ENCODE measurements around the gene TGFBR1.

TGFBR1 gene

DNA sequence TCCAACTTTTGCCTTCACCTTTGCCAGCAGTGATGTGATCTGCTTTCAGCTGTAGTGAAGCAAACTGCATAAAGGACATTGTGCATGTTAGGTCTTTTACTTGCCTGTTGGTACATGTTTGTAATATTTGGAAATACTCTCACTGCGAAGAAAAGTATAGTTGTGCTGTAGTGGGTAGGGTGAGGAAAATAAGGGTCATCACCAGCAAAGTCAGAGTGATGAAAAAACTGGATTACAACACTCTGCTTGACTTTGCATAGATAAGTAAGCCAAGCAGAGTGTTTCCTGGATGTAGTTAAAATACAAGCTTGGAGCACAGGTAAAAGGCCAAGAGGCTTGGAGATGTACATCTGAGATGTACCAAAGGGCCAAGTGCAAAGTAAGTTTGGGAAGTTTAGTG is 16.7 kb downstream of the TGFBR1 start:
- Mint-ChIP-seq H3K27ac (no peak overlapping the region), H3K36me3 (ENCODE audit: low read depth) (peaks cover 49% of the 10 kb centered on the region), H3K4me1 (peaks cover 20% of the 10 kb centered on the region), H3K9me3 (peaks cover 20% of the 10 kb centered on the region), H3K4me3 (no peak overlapping the region), H3K27me3 (ENCODE audit: low read depth, poor library complexity) (no peaks in the 10 kb centered on the region)
- no peak for DNase-seq
- TF ChIP-seq, protein P1, sequence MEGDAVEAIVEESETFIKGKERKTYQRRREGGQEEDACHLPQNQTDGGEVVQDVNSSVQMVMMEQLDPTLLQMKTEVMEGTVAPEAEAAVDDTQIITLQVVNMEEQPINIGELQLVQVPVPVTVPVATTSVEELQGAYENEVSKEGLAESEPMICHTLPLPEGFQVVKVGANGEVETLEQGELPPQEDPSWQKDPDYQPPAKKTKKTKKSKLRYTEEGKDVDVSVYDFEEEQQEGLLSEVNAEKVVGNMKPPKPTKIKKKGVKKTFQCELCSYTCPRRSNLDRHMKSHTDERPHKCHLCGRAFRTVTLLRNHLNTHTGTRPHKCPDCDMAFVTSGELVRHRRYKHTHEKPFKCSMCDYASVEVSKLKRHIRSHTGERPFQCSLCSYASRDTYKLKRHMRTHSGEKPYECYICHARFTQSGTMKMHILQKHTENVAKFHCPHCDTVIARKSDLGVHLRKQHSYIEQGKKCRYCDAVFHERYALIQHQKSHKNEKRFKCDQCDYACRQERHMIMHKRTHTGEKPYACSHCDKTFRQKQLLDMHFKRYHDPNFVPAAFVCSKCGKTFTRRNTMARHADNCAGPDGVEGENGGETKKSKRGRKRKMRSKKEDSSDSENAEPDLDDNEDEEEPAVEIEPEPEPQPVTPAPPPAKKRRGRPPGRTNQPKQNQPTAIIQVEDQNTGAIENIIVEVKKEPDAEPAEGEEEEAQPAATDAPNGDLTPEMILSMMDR (IDR thresholded peaks at IDR 0.05), result no peak

DNA sequence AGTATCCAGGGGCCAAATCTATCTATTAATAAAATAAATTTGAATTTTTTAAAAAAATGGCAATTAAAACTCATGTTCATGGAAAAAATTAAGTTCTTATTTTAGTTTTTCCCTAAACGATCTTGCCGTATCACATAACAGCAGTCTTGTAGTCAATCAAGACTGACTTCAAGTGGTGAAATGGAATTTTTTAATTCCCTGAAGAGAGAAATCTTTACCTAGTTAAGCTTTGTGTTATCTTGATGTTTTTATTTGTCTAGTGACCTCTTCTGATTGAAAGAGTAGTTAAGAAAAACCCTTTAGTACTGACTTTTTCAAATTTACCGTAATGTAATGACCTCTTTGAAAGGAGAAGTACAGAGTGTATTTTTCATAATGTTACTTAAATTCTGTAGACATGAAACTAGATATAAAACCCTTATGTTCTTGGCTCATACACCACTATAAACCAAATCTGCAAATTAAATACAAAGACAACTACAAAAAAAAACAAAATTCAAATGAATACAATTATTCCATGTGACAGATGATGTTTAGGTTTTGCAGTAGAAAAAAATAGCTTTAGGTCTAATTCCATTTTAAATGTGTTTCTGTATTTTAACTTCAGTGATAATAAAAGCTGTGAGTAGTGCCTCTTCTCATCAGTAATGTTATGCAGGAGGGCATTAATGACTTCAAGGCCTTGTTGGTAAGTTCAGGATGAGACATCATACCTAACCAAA is 19.8 kb downstream of the TGFBR1 start:
- Mint-ChIP-seq H3K4me1 (peaks cover 8% of the 10 kb centered on the region), H3K4me3 (no peak overlapping the region), H3K9me3 (peaks cover 26% of the 10 kb centered on the region), H3K27ac (no peak overlapping the region), H3K27me3 (ENCODE audit: low read depth, poor library complexity) (no peaks in the 10 kb centered on the region), H3K36me3 (ENCODE audit: low read depth) (peaks cover 53% of the 10 kb centered on the region)
- TF ChIP-seq, protein P1 (IDR thresholded peaks at IDR 0.05), result no peak
- no peak for DNase-seq

DNA sequence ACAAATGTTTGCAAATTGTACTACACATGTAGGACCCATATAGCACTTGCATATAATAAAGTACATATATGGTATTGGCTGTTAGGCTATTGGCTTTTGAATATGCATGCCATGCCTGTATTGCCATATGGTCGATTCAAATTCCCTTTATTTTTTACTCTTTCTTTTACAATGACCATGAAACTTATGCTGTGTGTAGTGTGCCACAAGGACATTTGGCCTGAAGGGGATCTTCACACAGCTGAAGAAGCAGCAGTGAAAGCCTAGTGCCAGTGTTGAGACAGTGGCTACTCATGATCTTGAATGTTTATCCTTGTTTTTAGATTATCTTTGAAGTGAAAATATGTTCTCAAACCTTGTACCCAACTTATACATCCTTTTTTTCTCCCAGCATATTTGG is 20.5 kb downstream of the TGFBR1 start:
- Mint-ChIP-seq H3K27me3 (ENCODE audit: low read depth, poor library complexity) (no peaks in the 10 kb centered on the region), H3K27ac (no peak overlapping the region), H3K9me3 (peaks cover 26% of the 10 kb centered on the region), H3K4me3 (no peak overlapping the region), H3K4me1 (peaks cover 4% of the 10 kb centered on the region), H3K36me3 (ENCODE audit: low read depth) (peaks cover 57% of the 10 kb centered on the region)
- TF ChIP-seq, protein P1 (IDR thresholded peaks at IDR 0.05), result no peak
- no peak for DNase-seq

DNA sequence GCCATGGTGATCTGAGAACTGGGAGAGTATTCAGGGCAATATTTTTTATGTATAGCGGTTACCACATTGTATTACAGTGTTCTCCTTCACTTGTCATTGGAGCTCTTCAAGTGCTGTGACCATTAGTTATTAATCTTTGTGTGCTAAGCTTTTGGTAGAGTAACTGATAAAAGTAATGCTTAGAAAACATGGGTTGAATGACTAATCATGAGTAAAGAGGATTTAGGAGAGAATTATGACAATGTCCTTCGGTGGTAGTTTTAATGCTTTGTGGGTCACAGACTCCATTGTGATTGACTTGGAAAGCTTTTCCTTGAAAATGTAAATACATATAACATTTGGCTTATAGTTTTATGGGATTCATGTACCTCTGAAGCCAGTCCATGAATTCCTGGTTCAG is 21.4 kb downstream of the TGFBR1 start:
- no peak overlapping the region for H3K27ac Mint-ChIP-seq
- TF ChIP-seq, protein P1 (IDR thresholded peaks at IDR 0.05), result no peak
- H3K36me3 Mint-ChIP-seq (ENCODE audit: low read depth), result peaks cover 65% of the 10 kb centered on the region
- no peak for DNase-seq
- no peaks in the 10 kb centered on the region for H3K4me1 Mint-ChIP-seq
- no peaks in the 10 kb centered on the region for H3K27me3 Mint-ChIP-seq (ENCODE audit: low read depth, poor library complexity)
- H3K4me3 Mint-ChIP-seq, result no peak overlapping the region
- peaks cover 26% of the 10 kb centered on the region for H3K9me3 Mint-ChIP-seq

DNA sequence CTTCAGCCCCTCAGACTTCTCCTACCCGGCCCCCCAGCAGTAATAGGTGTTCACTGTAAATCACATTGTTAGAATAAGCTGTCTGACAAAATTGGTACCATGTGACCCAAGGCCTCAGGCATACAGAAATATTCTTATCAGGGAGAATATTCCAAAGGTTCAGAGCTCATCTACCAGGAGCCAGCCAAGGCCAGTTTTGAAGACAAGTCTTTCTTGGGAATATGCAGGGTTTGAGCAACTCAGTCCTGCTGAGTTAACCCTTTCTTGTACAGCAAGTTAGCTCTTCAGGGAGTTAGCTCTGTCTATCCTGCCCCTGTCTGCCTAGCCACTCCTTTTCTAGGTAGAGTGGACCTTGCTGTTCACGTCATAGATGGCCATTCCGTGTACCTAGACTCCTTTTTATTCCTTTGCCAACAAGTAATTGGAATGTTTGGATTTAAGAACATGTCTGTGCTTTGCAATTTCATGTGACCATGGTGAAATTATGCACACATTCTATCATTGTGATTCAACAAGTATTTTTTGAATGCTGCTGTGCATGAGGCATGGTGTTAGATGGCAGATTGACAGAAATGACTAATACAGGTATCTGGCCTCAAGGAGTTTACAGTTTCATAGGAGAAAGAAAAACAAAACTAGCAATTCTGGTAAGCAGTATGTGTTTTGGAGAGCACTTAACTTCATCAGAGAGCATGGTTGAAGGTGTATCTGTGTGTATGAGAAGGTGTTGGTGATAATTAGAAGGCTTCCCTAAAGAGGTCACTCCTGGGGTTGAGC is 22.6 kb downstream of the TGFBR1 start:
- Mint-ChIP-seq H3K27ac (no peak overlapping the region), H3K36me3 (ENCODE audit: low read depth) (peaks cover 70% of the 10 kb centered on the region), H3K27me3 (ENCODE audit: low read depth, poor library complexity) (no peaks in the 10 kb centered on the region), H3K4me3 (no peak overlapping the region), H3K9me3 (peaks cover 26% of the 10 kb centered on the region), H3K4me1 (no peaks in the 10 kb centered on the region)
- TF ChIP-seq, protein P1 (IDR thresholded peaks at IDR 0.05), result no peak
- no peak for DNase-seq

DNA sequence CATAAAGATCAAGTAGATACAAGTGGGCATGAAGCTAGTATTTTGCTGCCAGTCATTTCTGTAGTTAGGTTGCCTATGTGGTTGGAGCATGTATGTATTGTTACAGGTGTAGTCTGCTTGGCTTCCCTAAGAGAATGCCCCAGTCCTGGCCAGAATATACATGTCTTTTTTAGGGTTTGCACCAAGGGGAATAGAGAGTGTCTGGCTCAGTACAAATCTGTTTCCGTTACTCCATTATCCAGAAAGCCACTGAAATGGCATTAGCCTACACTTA is 23.2 kb downstream of the TGFBR1 start:
- peaks cover 26% of the 10 kb centered on the region for H3K9me3 Mint-ChIP-seq
- no peak overlapping the region for H3K4me3 Mint-ChIP-seq
- H3K27ac Mint-ChIP-seq, result no peak overlapping the region
- DNase-seq, result no peak
- TF ChIP-seq, protein P1 (IDR thresholded peaks at IDR 0.05), result no peak
- H3K4me1 Mint-ChIP-seq, result no peaks in the 10 kb centered on the region
- no peaks in the 10 kb centered on the region for H3K27me3 Mint-ChIP-seq (ENCODE audit: low read depth, poor library complexity)
- H3K36me3 Mint-ChIP-seq (ENCODE audit: low read depth), result peaks cover 74% of the 10 kb centered on the region

Data from nephron progenitor cell (in vitro differentiated cells).